GM19452 (cell line): Measurements from ENCODE around the gene TRIO.

Experiments
- ATAC-seq: cut with Tn5 transposase; IDR thresholded peaks from one replicate; pipeline ENCODE4 v1.9.1; 2021; ENCODE audit not compliant: unreplicated experiment

TRIO gene

GRCh38 chr5:14313986-14314690, 171.0 kb downstream of the TRIO start:
- ATAC-seq, result no peak

GRCh38 chr5:14316471-14316870, 173.3 kb downstream of the TRIO start:
- ATAC-seq, result no peak

DNA sequence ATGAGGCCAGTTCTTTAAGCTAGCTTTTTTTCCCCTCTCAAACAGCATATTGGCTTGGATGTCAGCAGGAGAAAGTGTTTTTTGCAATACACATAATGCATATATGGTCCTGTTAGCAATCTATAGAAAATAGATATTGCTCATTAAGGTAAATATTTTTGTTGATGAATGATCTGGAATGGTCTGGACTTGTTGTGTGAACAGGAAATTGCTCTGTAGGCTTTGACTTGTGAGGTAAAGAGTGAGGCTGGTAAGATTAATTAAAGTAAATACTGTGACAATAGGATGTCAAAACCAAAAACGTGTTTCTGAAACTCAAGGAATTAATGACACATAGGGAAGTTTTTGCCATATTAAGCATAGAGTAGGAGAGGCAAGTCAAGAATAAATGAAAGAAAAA, 176.0 kb downstream of the TRIO start:
- ATAC-seq, result no peak

- ATAC-seq, result no peak
Observed at GRCh38 chr5:14321936-14322335, 178.8 kb downstream of the TRIO start.

DNA sequence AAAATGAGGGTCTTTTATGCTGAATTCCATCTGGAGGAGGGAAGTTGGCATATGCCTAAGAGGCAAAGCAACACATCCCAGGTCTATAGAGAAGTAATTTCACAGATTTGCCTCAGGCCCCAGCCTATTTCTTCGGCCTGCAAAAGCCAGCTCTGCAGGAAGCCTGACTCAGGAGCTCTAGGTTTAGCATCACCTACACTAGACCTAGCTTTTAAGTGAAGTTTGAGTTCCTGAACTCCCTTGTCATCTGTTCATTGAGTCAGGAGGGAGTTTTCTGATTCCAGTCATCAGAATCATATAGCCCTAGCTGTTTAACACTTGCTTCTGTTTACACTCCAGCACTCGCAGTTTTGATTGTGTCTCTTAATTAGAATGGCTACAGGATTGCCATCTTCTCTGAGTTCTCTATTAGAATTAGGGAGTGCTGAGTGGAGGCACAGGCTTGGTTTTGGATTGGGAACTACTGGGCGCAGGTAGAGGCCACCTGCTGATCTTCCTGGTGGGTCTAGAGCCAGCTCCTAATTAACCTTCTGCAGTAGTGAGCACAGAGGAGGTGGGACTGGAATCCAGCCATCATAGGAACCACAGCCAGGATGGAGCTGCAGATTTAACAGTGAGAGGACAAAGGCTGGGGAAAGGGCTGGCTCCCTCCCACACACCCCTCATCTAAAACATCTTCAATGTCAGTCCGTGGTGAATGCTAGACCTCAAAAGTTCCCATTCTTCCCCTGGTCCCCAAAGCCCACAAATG, 179.5 kb downstream of the TRIO start:
- no peak for ATAC-seq

DNA sequence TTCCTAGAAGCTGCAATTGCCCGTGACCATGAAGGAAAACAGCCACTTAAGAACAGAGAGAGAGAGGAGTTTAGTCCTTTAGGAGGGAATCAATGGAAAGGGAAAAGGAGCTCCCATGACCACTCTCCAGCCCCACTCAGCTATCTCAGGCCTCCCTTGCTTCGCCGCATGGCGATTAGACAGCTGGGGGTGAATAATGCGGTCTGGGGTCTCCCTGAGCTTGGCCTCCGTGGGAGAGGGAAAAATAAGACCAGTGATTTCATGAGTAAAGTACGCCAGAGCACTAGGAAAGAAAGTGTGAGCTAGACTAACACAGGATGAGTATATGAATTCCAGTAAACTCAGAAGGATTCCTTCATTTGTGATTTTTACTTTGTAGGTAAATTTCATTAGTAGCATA, 180.3 kb downstream of the TRIO start:
- ATAC-seq, result no peak

- no peak for ATAC-seq
Observed at GRCh38 chr5:14325369-14325768, 182.2 kb downstream of the TRIO start.

GRCh38 chr5:14326035-14326903, 183.1 kb downstream of the TRIO start:
- ATAC-seq, result no peak

DNA sequence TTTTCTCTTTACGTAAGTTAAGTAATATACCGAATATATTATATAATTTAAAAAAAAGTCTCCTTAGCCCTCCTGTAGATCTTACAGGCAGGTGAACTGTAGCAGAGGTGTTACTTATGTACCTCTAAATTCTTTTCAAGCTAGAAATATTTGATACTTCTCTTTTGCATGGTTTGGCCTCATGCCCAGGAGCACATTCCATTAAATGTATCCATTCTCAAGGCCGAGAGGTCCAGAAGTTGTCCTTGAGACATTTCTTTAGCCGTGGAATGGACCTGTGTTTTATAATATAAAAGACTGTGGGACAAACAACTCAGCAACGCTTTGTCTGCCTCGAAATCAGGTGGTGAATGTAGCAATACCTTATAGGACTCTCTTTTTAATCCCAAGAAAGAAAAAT, 184.5 kb downstream of the TRIO start:
- ATAC-seq, result no peak

GRCh38 chr5:14328144-14328543, 185.0 kb downstream of the TRIO start:
- no peak for ATAC-seq

DNA sequence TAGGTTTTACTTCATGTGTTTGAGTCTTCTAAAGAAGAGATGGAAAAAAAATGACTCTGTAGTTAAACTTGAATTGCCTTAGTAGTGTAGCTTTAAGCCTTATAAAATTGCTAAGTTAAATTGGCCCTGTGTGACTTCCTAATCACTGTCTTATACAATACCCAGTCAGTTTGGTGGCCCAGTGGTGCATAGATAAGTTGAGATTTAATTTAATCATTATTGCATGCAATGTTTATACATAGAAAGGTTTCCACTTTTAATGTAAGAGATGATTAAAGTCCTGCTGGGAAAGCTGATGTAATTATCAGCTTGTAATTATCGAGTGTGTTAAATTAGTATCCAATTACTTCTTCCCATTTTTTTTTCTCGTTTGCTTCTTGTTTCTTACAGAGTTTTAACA, 187.1 kb downstream of the TRIO start:
- ATAC-seq, result no peak

GRCh38 chr5:14330729-14331385, 187.7 kb downstream of the TRIO start:
- ATAC-seq, result peak; percentile 11

GRCh38 chr5:14331386-14331781, 188.2 kb downstream of the TRIO start:
- ATAC-seq, result peak; percentile 53

DNA sequence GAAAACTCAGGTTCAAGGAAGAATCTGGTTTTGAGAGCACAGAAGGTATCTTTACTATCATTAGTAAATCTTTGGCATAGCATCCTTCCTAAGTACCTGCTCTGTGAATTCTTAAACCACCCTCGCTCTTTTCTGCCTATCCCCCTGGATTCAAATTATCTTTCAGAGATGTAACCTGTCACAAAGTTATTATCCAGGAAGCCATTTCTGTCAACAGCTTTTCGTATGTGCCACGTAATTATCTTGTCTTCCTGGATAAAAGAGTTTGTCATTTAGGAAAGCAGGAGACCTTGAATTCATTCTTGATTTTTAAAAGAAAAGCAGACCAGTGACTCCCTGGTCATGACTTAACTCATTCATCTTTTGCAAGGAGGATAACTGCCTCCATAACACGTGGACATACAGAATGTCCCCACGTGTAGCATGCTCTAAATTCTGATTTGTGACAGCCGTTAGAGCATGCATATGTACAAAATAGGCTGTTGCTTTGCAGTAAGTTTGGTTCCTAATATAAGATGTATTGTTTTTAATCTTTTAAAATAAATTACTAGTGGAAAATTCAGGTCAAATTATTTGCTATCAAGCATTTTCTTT, 189.0 kb downstream of the TRIO start:
- ATAC-seq, result no peak

DNA sequence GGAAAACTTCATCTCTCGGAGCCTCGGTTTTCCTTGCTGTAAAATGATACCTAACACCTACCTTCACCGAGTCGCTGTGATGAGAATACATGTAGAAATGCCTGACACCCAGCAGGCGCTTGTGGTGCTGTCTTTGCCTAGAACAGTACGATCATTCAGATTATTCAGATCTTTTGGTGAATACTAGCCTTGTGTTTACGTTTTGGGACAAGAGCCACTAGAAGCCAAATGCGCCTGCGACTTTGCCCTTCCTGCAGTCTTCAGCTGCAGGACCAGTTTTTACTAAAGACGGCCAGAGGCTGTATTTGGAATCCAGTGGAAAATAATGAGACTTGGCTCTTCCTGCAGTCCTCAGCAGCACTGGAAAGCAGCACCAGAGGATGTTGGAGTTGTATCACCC, 189.6 kb downstream of the TRIO start:
- ATAC-seq, result no peak

GRCh38 chr5:14337593-14337992, 194.5 kb downstream of the TRIO start:
- ATAC-seq, result no peak

DNA sequence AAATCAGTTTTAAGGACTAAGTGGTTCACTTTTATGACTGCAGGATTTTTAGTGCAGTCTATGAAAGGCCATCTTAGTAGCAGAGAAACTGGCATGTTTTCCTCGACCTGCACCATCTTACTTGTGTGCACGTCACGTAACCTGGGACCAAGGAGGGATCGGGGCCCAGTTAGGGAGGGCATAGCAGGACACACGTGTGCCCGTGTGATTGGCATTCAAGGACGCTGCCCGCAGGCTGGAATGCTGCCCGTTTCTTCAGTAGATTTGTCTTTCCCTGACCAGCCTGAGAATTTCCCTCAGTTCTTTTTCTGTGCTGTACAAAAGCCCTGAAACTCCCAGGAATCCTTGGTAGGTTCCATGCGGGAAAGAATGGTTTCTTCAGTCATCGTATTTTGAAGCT, 196.3 kb downstream of the TRIO start:
- no peak for ATAC-seq

DNA sequence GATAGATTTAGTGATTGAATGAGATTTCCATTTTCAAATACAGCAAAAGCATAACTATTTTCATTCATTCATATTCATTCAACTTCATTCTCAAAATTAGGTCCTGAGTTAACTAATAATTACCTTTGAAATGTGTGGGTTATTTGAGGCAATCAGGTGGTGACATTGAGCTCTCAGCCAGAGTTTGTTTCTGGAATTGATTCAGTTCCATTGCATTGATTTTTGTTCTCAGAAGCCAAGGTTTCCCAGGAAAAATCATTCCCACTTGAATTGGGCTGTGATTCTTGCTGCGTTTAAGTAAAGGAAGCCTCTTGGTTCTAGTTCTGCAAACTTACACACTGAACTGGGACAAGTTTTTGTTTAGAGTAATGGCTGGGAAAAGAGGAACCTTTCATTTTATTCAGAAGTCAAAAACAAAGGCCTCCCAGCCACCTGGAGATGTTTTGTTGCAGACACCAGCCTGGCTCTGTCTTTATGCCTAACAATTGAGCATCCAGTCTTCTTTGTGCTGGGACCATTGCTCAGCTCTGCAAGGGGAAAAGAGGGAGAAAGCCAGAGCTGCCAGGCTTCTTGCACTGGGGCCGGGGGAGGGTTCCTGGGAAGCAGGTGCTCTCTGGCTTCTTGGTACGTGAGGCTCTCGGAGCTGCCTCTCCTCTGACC, 198.6 kb downstream of the TRIO start:
- no peak for ATAC-seq

GRCh38 chr5:14342306-14342705, 199.2 kb downstream of the TRIO start:
- peak; percentile 95 for ATAC-seq

DNA sequence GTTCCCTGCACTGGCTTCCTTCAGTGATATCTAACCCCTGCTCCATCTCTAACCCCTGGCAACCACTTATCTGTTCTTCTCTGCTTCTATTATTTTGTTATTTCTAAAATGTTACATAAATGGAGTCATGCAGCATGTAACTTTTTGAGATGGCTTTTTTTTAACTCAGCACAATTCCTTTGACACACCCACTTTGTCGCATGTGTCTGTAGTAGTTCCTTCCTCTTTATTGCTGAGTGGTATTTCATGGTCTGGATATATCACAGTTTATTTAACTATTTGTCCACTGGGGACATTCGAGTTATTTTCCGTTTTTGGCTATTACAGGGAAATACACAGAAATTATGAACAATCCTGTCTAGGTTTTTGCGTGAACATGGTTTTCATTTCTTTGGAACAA, 200.2 kb downstream of the TRIO start:
- ATAC-seq, result no peak
